Left lung (tissue), 10 donors: ENCODE measurements around the gene CHODL. TPM values are rescaled to one million over a fixed set of nuclear protein-coding genes. Genes with fewer than 3 reads are reported as not detected.
A peak's percentile ranks its signal among the peaks of the same experiment; 100 is the strongest.

Experiments used
- ATAC-seq: fragments of 200-7000 bp; cut with Tn5 transposase; one replicate; pipeline ENCODE4 v1.9.1; 2020; ENCODE audit warnings: moderate library complexity
- DNase-seq, 4 donors: peaks; one replicate each; pipeline ENCODE4 v3.0.0-alpha.2; 2013 to 2020
- H3K27ac ChIP-seq, 2 donors: fragments of 200-600 bp; sonication (generic) in 1 of 2; one replicate each; pipeline versions ENCODE4 v1.5.0 to v1.8.0; 2020 to 2021
- H3K27me3 ChIP-seq, 2 donors: fragments of 200-600 bp; sonication (generic) in 1 of 2; one replicate each; pipeline versions ENCODE4 v1.5.0 to v1.8.0; 2020 to 2021
- H3K36me3 ChIP-seq, 2 donors: fragments of 200-600 bp; sonication (generic) in 1 of 2; one replicate each; pipeline versions ENCODE4 v1.5.0 to v1.8.0; 2020 to 2021
- H3K4me1 ChIP-seq, 2 donors: fragments of 200-600 bp; one replicate each; pipeline ENCODE4 v1.8.0; 2021
- H3K4me3 ChIP-seq, 2 donors: fragments of 200-600 bp; sonication (generic) in 1 of 2; one replicate each; pipeline versions ENCODE4 v1.5.0 to v1.8.0; 2020 to 2021; ENCODE audit warnings: mild to moderate bottlenecking in 1 of 2
- H3K9me3 ChIP-seq, 2 donors: fragments of 200-600 bp; sonication (generic) in 1 of 2; one replicate each; pipeline versions ENCODE4 v1.5.0 to v1.8.0; 2020 to 2021
- intact Hi-C, 2 donors: fragments of 100-400 bp; cut with DNase I; formaldehyde crosslinking; loops; one replicate each; pipeline versions ENCODE4 v1.11.2 to v1.14.2; 2022
- polyA plus RNA-seq, 6 donors: library from polyadenylated mRNA; unstranded; fragments of 120-200 nt; gene quantifications; one replicate each; pipeline ENCODE4 v1.2.1, GENCODE V29; 2013; ENCODE audit not compliant: insufficient read length in 6 of 6
- total RNA-seq, 2 donors: library from RNA; stranded (reverse); fragmentation: NEBNext Ultra II Directional; extraction: Animal tissue kit (Norgen Biotek cat#: 25700); gene quantifications; one replicate each; pipeline ENCODE4 v1.2.1, GENCODE V29; 2021
- TF ChIP-seq, protein P1 (sequence below), 2 donors: fragments of 200-600 bp; sonication (generic) in 1 of 2; IDR thresholded peaks; one replicate each; pipeline versions ENCODE4 v1.5.0 to v1.8.0; 2021; ENCODE audit warnings: antibody characterized with exemption in 2 of 2
- donor health status: DM: no; HTN: yes; CAD: no.
- donor health status: DM: no; HTN: no; CAD: no.

CHODL gene
- total and polyA plus RNA-seq, 8 donors, result 0.32 to 4.5 (median 1.8) TPM

DNA sequence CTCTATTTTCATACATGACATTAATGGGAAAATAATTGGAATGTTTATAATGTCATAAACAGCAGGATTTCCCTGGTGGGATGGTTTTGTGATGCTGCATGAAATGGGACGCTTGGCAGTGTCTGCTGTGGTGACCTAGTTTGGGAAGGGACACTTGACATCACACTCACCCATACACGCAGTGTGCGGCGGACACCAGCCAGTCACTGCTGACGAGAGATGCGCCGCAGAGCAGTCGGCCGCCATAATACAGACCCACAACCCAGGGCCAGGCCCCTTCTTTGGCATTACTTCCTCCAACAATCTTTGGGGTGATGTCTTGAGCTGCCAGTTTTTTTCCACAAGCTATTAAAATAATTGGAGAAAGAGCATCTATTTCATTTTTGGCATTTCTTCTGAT, 49.5 kb downstream of the CHODL start:
- Histone ChIP-seq H3K27ac (no peak overlapping the region), H3K9me3 (no peaks in the 10 kb centered on the region), H3K36me3 (no peaks in the 10 kb centered on the region), H3K4me1 (no peaks in the 10 kb centered on the region), H3K4me3 (no peak overlapping the region), H3K27me3 (peaks cover 0 to 5% of the 10 kb centered on the region in 2 donors)
- DNase-seq, result peak in 1 of 4 donors; percentile 43
- TF ChIP-seq, protein P1, sequence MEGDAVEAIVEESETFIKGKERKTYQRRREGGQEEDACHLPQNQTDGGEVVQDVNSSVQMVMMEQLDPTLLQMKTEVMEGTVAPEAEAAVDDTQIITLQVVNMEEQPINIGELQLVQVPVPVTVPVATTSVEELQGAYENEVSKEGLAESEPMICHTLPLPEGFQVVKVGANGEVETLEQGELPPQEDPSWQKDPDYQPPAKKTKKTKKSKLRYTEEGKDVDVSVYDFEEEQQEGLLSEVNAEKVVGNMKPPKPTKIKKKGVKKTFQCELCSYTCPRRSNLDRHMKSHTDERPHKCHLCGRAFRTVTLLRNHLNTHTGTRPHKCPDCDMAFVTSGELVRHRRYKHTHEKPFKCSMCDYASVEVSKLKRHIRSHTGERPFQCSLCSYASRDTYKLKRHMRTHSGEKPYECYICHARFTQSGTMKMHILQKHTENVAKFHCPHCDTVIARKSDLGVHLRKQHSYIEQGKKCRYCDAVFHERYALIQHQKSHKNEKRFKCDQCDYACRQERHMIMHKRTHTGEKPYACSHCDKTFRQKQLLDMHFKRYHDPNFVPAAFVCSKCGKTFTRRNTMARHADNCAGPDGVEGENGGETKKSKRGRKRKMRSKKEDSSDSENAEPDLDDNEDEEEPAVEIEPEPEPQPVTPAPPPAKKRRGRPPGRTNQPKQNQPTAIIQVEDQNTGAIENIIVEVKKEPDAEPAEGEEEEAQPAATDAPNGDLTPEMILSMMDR (IDR thresholded peaks at IDR 0.05), result no peak
- ATAC-seq, result no peak
- intact Hi-C loops, result no loop called here

DNA sequence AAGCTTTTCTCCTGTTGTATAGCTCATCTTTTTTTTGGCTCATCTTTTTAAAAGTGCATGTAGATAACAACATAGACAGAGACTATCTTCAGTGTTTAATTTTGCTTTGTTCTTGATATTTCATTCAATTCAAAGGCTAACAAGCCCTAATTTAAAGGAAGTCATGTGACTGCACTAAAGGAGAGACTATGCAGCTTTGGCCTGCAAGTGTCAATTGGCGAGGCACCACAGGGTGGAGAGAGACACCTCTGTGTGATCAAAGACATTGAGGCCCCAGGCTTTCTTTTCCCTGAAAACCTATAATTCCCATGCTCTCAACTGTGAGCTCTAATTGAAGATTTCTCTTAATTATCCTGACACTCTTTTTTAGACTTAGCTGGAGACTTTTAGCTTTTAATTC, 53.6 kb downstream of the CHODL start:
- Histone ChIP-seq H3K27me3 (peaks cover 0 to 5% of the 10 kb centered on the region in 2 donors), H3K36me3 (no peaks in the 10 kb centered on the region), H3K27ac (no peak overlapping the region), H3K4me1 (no peaks in the 10 kb centered on the region), H3K4me3 (no peak overlapping the region), H3K9me3 (no peaks in the 10 kb centered on the region)
- intact Hi-C loops, result no loop called here
- TF ChIP-seq, protein P1 (IDR thresholded peaks at IDR 0.05), result no peak
- DNase-seq (no peak), ATAC-seq (no peak)

Other genes starting within 250 kb of the CHODL start
- gene TMPRSS15, start 159.0 kb downstream of the CHODL start, total RNA-seq, result not detected
- gene TMPRSS15, start 159.0 kb downstream of the CHODL start, polyA plus RNA-seq, result under 1 TPM in 1 of 6 donors, not detected in 5; 0.04 TPM